ENCODE data around the gene TAF6L. TPM values are rescaled to one million over a fixed set of nuclear protein-coding genes. Genes with fewer than 3 reads are reported as not detected.
A peak's percentile ranks its signal among the peaks of the same experiment; 100 is the strongest.

TAF6L gene, protein sequence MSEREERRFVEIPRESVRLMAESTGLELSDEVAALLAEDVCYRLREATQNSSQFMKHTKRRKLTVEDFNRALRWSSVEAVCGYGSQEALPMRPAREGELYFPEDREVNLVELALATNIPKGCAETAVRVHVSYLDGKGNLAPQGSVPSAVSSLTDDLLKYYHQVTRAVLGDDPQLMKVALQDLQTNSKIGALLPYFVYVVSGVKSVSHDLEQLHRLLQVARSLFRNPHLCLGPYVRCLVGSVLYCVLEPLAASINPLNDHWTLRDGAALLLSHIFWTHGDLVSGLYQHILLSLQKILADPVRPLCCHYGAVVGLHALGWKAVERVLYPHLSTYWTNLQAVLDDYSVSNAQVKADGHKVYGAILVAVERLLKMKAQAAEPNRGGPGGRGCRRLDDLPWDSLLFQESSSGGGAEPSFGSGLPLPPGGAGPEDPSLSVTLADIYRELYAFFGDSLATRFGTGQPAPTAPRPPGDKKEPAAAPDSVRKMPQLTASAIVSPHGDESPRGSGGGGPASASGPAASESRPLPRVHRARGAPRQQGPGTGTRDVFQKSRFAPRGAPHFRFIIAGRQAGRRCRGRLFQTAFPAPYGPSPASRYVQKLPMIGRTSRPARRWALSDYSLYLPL
- total RNA-seq: 10 to 100 TPM; 11.9 to 19.3 (median 16.0) TPM
- long read RNA-seq, partial matches to known transcripts: 0 of 2 reads
- long read RNA-seq, other reads (novel, unspliced or antisense): 1 of 2 reads

DNA sequence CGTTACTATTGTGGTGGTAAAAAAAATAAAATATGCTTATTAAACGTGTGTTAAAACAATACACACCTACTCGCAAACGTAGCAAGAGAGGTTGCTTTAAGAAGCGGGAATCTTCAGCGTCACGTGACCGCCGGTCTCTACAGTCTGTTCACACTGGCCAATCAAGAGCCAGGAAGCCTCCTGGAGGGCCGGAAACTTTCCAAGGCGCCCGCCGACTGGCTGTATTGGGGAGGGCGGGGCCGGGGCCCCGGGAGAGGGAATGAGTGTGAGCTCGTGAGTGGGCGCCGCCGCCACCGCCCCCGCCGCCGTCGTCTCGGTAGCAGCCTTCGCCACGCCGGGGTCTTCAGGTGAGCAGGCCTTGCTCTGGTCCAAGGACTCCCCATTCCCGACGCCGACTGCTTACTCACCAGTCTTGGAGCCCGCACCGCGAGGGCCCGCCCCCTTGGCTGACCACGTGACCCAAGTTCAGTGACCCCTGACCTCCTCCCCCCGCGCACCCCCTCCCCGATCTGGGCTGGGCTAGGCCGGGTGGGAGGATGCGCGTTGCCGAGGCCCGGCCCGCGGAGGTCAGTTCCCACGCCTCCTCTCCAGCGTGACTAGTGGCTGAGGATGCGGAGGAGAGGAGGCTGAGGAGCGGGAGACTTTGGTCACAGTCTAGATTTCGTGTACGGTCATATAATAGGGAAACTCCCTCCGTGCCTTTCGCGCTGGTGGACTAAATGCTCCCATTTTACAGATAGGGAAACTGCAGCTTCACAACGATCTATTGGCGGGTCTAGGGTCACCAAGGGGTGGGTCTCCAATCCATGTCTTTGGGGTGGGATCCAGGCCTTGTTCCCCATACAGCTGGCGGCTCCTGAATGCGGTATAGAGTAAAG, at the start of gene TAF6L:
TSS of gene TAF6L (plus strand) at position 253 of the 878 bp plus-strand sequence. CDS start 4,388 bp downstream, outside the sequence.
- Histone ChIP-seq H3K9me3 (no peaks in the 10 kb centered on the region), H3K27ac (peak within 1 kb of the TSS; percentile 85 to 96 (median 93)), H3K36me3 (peaks cover 0 to 23% (median 6%) of the 10 kb centered on the region in 4 donors), H3K27me3 (no peaks in the 10 kb centered on the region), H3K4me1 (peaks cover 0 to 20% (median 7%) of the 10 kb centered on the region in 4 donors), H3K4me3 (peak within 1 kb of the TSS; percentile 76 to 82 (median 80))
- peak; percentile 98 to 99 (median 98) for DNase-seq
- intact Hi-C loops (cut with DNase I): no loop called here
- peak; percentile 95 to 96 (median 96) for ATAC-seq
- TF ChIP-seq CTCF (IDR thresholded peaks at IDR 0.05) (no peak), POLR2A (IDR thresholded peaks at IDR 0.05) (peak; percentile 36)
- 0% methylated on average over 31 of the region's 60 CpGs for WGBS (ENCODE audit: insufficient coverage, low coverage, low lambda C conversion rate, missing lambda C conversion rate)

- H3K4me3 ChIP-seq: no peak overlapping the region
- DNase-seq: no peak
- no peaks in the 10 kb centered on the region for H3K9me3 ChIP-seq
- ATAC-seq: no peak
- WGBS (ENCODE audit: insufficient coverage, low coverage, low lambda C conversion rate, missing lambda C conversion rate): 76% methylated on average over 6 of the region's 7 CpGs
- intact Hi-C loops (cut with DNase I): no loop called here
- no peaks in the 10 kb centered on the region for H3K27me3 ChIP-seq
- H3K4me1 ChIP-seq: peaks cover 0 to 14% (median 5%) of the 10 kb centered on the region in 4 donors
- TF ChIP-seq POLR2A (IDR thresholded peaks at IDR 0.05): no peak
- no peak for TF ChIP-seq CTCF (IDR thresholded peaks at IDR 0.05)
- H3K27ac ChIP-seq: no peak overlapping the region
- peaks cover 12 to 72% (median 56%) of the 10 kb centered on the region in 4 donors for H3K36me3 ChIP-seq
These were observed 49.2 kb upstream of the TAF6L start for GRCh38 chr11:62721994-62722393.

DNA sequence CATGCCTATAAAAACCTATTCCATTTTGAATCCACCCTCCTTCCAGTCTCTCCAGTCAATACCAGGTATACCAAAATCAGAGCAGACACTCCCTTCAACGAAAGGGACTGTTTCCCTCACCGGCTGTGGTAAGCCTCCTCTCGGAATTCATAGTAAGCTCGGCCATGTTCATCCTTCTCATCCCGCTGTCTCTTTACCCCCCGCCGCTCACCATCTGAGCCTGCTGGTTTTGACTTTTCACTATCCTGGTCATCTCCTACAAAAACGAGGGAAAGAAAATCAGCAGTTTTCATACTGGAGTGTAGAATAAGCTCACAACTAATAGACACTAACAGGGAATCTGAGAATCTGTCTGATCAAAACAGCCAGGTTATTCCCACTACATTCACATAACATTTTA, 47.0 kb upstream of the TAF6L start:
- whole genome bisulfite sequencing (ENCODE audit: insufficient coverage, low coverage, low lambda C conversion rate, missing lambda C conversion rate): 65% methylated on average over 8 of the region's 8 CpGs
- Histone ChIP-seq H3K4me3 (peak overlapping the region in 1 of 3 donors; percentile 84), H3K27ac (no peak overlapping the region), H3K36me3 (peaks cover 12 to 50% (median 40%) of the 10 kb centered on the region in 4 donors), H3K9me3 (no peaks in the 10 kb centered on the region), H3K4me1 (peaks cover 0 to 14% (median 5%) of the 10 kb centered on the region in 4 donors), H3K27me3 (no peaks in the 10 kb centered on the region)
- TF ChIP-seq POLR2A (IDR thresholded peaks at IDR 0.05) (no peak), CTCF (IDR thresholded peaks at IDR 0.05) (no peak)
- no peak for ATAC-seq
- intact Hi-C loops (cut with DNase I): no loop called here
- no peak for DNase-seq

GRCh38 chr11:62725646-62726045, 45.5 kb upstream of the TAF6L start:
- H3K27ac ChIP-seq: peak overlapping the region in 2 of 3 donors; percentile 28 to 90

More at GRCh38 chr11:62725646-62726045, 45.5 kb upstream of the TAF6L start:
- no peaks in the 10 kb centered on the region for H3K27me3 ChIP-seq
- TF ChIP-seq POLR2A (IDR thresholded peaks at IDR 0.05) (no peak), CTCF (IDR thresholded peaks at IDR 0.05) (no peak)
- H3K9me3 ChIP-seq: no peaks in the 10 kb centered on the region
- H3K4me3 ChIP-seq: peak overlapping the region; percentile 83 to 93 (median 84)
- H3K36me3 ChIP-seq: peaks cover 12 to 36% (median 27%) of the 10 kb centered on the region in 4 donors
- intact Hi-C loops (cut with DNase I): no loop called here
- DNase-seq (no peak), ATAC-seq (no peak)
- WGBS (ENCODE audit: insufficient coverage, low coverage, low lambda C conversion rate, missing lambda C conversion rate): under 1% methylated on average over 7 of the region's 7 CpGs
- H3K4me1 ChIP-seq: peaks cover 0 to 28% (median 14%) of the 10 kb centered on the region in 4 donors
